HepG2 (cell line): ENCODE data around the gene C1QTNF5. TPM values are rescaled to one million over a fixed set of nuclear protein-coding genes. Genes with fewer than 3 reads are reported as not detected.

Experiments used
- BHLHE40 ChIP-seq: IDR thresholded peaks from 2 replicates; pipeline ENCODE4 v1.6.1; 2011; ENCODE audit warnings: low read length, improper control_type of control experiment
- CEBPG ChIP-seq: IDR thresholded peaks from 2 replicates; pipeline ENCODE4 v1.6.1; 2016
- ESRRA ChIP-seq: sonication (generic); formaldehyde crosslinking; IDR thresholded peaks from 2 replicates; pipeline ENCODE4 v1.5.1; 2020; ENCODE audit warnings: mild to moderate bottlenecking, low read depth, missing genetic modification reagents
- FOXP1 ChIP-seq, 2 experiments: fragments of 450-650 bp in 1 of 2; IDR thresholded peaks; 2 replicates each; pipeline ENCODE4 v1.6.1; 2017 to 2018; ENCODE audit warnings: antibody characterized with exemption in 1 of 2
- HMGXB3 ChIP-seq: sonication (generic); formaldehyde crosslinking; IDR thresholded peaks from 2 replicates; pipeline ENCODE4 v1.4.0; 2020; ENCODE audit warnings: missing genetic modification reagents, borderline replicate concordance
- KDM3A ChIP-seq: IDR thresholded peaks from 2 replicates; pipeline ENCODE4 v1.6.1; 2018; ENCODE audit warnings: low read depth, missing compliant biosample characterization
- KDM6A ChIP-seq: IDR thresholded peaks from 2 replicates; pipeline ENCODE4 v1.6.1; 2016; ENCODE audit warnings: low read depth
- PITX1 ChIP-seq: sonication (generic); formaldehyde crosslinking; IDR thresholded peaks from 2 replicates; pipeline ENCODE4 v1.5.1; 2020; ENCODE audit warnings: mild to moderate bottlenecking, missing genetic modification reagents
- RBM22 ChIP-seq: fragments of 200-400 bp; formaldehyde crosslinking; optimal IDR thresholded peaks from 2 replicates; pipeline ENCODE3; 2017; ENCODE audit warnings: mild to moderate bottlenecking, low read length, moderate library complexity
- RCOR2 ChIP-seq: IDR thresholded peaks from 2 replicates; pipeline ENCODE4 v1.6.1; 2016; ENCODE audit warnings: missing biosample characterization, missing genetic modification reagents
- RXRB ChIP-seq: IDR thresholded peaks from 2 replicates; pipeline ENCODE4 v1.6.1; 2016; ENCODE audit warnings: borderline replicate concordance, missing genetic modification reagents, missing compliant biosample characterization
- SATB2 ChIP-seq: sonication (generic); formaldehyde crosslinking; IDR thresholded peaks from 2 replicates; pipeline ENCODE4 v1.5.0; 2020; ENCODE audit warnings: missing genetic modification reagents
- SYNCRIP ChIP-seq: fragments of 200-400 bp; formaldehyde crosslinking; IDR thresholded peaks from 2 replicates; pipeline ENCODE4 v1.6.1; 2018; ENCODE audit warnings: mild to moderate bottlenecking, low read depth, low read length; ENCODE audit not compliant: insufficient read depth
- TBX2 ChIP-seq: sonication (generic); formaldehyde crosslinking; IDR thresholded peaks from 2 replicates; pipeline ENCODE4 v1.5.0; 2020; ENCODE audit warnings: missing genetic modification reagents, mild to moderate bottlenecking, borderline replicate concordance
- ZMAT3 ChIP-seq: sonication (generic); formaldehyde crosslinking; conservative IDR thresholded peaks from 2 replicates; pipeline ENCODE4 v1.7.0; 2021; ENCODE audit warnings: missing genetic modification reagents
- ZNF12 ChIP-seq: sonication (generic); formaldehyde crosslinking; IDR thresholded peaks from 2 replicates; pipeline ENCODE4 v1.5.0; 2020; ENCODE audit warnings: missing genetic modification reagents
- ZNF326 ChIP-seq: sonication (generic); formaldehyde crosslinking; IDR thresholded peaks from 2 replicates; pipeline ENCODE4 v1.4.0; 2020; ENCODE audit warnings: missing genetic modification reagents, borderline replicate concordance
- ZNF703 ChIP-seq: sonication (generic); formaldehyde crosslinking; IDR thresholded peaks from 2 replicates; pipeline ENCODE4 v1.5.1; 2020; ENCODE audit warnings: missing genetic modification reagents, mild to moderate bottlenecking, moderate library complexity, borderline replicate concordance
- ZNF761 ChIP-seq: sonication (generic); formaldehyde crosslinking; conservative IDR thresholded peaks from 2 replicates; pipeline ENCODE4 v1.4.0; 2020; ENCODE audit warnings: mild to moderate bottlenecking, missing genetic modification reagents
- polyA plus RNA-seq, 8 experiments: library from polyadenylated mRNA; depleted of rRNA in 3 of 8; stranded (reverse) in 7 of 8; unstranded in 1 of 8; fragments of >200 nt; fragmentation: Illumina TruSeq in 4 of 8; extraction: Trizol in 4 of 8; gene quantifications; 2 replicates each; pipeline versions ENCODE4 v1.2.1 to v1.2.3, GENCODE V29; 2011 to 2016; ENCODE audit warnings: low read depth in 4 of 8, missing spikeins in 1 of 8, mixed read lengths in 1 of 8; ENCODE audit not compliant: insufficient read depth in 1 of 8
- total RNA-seq, 5 experiments: library from RNA; depleted of rRNA; stranded (reverse); fragments of >200 nt; fragmentation: Illumina TruSeq; extraction: Trizol; gene quantifications; 2 replicates each; pipeline ENCODE4 v1.2.3, GENCODE V29; 2016; ENCODE audit warnings: low read depth in 1 of 5
- TF ChIP-seq, protein P1 (sequence below), 2 experiments: sonication (generic) in 1 of 2; formaldehyde crosslinking in 1 of 2; IDR thresholded peaks; 2 replicates each; pipeline versions ENCODE4 v1.5.1 to v1.6.1; 2011 to 2020; ENCODE audit warnings: borderline replicate concordance in 1 of 2, low read depth in 1 of 2, low read length in 1 of 2, mild to moderate bottlenecking in 1 of 2, missing genetic modification reagents in 1 of 2, moderate library complexity in 1 of 2

C1QTNF5 gene
- total and polyA plus RNA-seq, 2 of the 13 experiments (the other 11 are each of a cell fraction or from before 2014, with no cell fraction given) = 0.86 to 1.2 TPM

DNA sequence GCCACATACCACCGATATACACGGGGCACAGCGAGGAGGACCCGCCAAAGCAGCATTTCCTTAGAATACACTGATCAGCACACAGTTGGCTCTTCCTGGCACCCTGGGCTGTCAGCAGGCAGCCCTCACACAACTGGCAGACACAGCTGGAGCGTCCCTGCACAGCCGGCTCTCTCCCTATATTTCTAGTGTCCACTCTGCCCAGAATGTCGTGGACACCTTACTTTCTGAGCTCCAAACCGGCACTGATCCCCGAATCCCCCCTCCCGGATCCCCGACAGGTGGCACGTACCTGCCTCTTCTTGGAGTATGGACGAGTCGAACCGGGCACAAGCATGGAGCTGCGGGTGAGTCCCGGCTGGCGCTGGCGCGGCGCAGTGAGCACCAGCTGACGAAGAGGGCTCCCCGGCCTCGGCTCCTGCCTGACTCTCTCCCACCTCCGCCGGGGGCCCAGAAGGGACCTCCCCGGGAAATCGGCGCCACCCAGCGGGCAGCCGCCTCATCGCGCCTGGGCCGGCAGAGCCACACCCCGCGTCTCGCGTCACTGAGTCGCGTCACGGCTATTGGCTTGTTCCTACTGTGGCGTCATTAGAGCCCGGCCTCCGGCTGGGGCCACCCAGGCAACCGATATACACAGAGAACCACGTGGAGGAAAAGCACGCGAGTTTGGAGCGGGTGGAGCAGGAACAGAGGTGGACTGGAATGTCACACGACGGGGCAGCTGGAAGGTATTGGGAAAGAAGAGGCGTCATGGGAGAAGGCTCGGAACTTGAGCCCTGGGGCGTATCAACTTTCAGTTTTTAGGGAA is 40.7 kb upstream of the C1QTNF5 start, which contains the start of gene USP2 (continued):
- TF ChIP-seq HMGXB3 (CRISPR knock-in tag) (peak; percentile 71), ESRRA (CRISPR knock-in tag) (no peak), TBX2 (CRISPR knock-in tag) (peak; percentile 84; the same call in 1 of the 2 replicates), PITX1 (no peak), ZNF703 (CRISPR knock-in tag) (0 out of 2 replicates have a peak, but pooled peaks have one; percentile 48), KDM3A (peak; percentile 66; the same call in 1 of the 2 replicates), SYNCRIP (no peak), RBM22 (no peak), RCOR2 (CRISPR knock-in tag) (no peak), BHLHE40 (peak; percentile 8; the same call in 1 of the 2 replicates), KDM6A (CRISPR knock-in tag) (no peak), SATB2 (CRISPR knock-in tag) (no peak), FOXP1 (IDR thresholded peaks at IDR 0.05) (no peak), FOXP1 (CRISPR knock-in tag; IDR thresholded peaks at IDR 0.05) (no peak), ZNF326 (no peak), ZMAT3 (peak; percentile 44; the same call in 1 of the 2 replicates), ZNF761 (CRISPR knock-in tag) (no peak; the same call in 1 of the 2 replicates), ZNF12 (peak; percentile 5; the same call in 1 of the 2 replicates), RXRB (CRISPR knock-in tag) (peak; percentile 70), CEBPG (CRISPR knock-in tag) (peak; percentile 41)
- TF ChIP-seq, protein P1, sequence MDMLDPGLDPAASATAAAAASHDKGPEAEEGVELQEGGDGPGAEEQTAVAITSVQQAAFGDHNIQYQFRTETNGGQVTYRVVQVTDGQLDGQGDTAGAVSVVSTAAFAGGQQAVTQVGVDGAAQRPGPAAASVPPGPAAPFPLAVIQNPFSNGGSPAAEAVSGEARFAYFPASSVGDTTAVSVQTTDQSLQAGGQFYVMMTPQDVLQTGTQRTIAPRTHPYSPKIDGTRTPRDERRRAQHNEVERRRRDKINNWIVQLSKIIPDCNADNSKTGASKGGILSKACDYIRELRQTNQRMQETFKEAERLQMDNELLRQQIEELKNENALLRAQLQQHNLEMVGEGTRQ (IDR thresholded peaks at IDR 0.05; ENCODE audit: low read depth, low read length) = peak; percentile 64
- TF ChIP-seq, protein P1 (CRISPR knock-in tag; IDR thresholded peaks at IDR 0.05; ENCODE audit: borderline replicate concordance) = peak; percentile 60; the same call in 1 of the 2 replicates
